NCI-H345 treated with DMSO at 0.1 percent for 48 hours (cell line): ENCODE results near the gene TRIP10.
"Not testable (repeated sequence)": the region's sequence is repeated elsewhere in the genome, so short reads cannot be mapped to it uniquely, and the experiment has no call there.

Experiments
- DNase-seq: peaks from one replicate; lab custom pipeline; 2025; ENCODE audit not compliant: unreplicated experiment; lab: John Stamatoyannopoulos, UW

Gene TRIP10

GRCh38 chr19:6739390-6739882 is at the start of gene TRIP10:
Gene TRIP10, plus strand, starts transcription at chr19:6739680. Its CDS starts 82 bp downstream, at chr19:6739762.
- DNase-seq: peak; percentile 30

- DNase-seq: no peak
Measured at GRCh38 chr19:6690160-6690885, 49.2 kb upstream of the TRIP10 start.

GRCh38 chr19:6691342-6691741 is 48.1 kb upstream of the TRIP10 start:
- DNase-seq: no peak

- DNase-seq: no peak
Measured at GRCh38 chr19:6692027-6692426, 47.5 kb upstream of the TRIP10 start.

- DNase-seq: no peak
Measured at GRCh38 chr19:6693056-6693471, 46.4 kb upstream of the TRIP10 start.

GRCh38 chr19:6693681-6694080 is 45.8 kb upstream of the TRIP10 start:
- no peak for DNase-seq

GRCh38 chr19:6694147-6694815 is 45.2 kb upstream of the TRIP10 start:
- DNase-seq: no peak

GRCh38 chr19:6696239-6696820 is 43.1 kb upstream of the TRIP10 start:
- no peak for DNase-seq

GRCh38 chr19:6697291-6697690 is 42.2 kb upstream of the TRIP10 start:
- no peak for DNase-seq

- no peak for DNase-seq
Measured at GRCh38 chr19:6699935-6700334, 39.5 kb upstream of the TRIP10 start.

GRCh38 chr19:6700586-6701316 is 38.7 kb upstream of the TRIP10 start:
- DNase-seq: no peak

GRCh38 chr19:6705931-6706632 is 33.4 kb upstream of the TRIP10 start:
- no peak for DNase-seq

GRCh38 chr19:6706633-6706958 is 32.9 kb upstream of the TRIP10 start:
- no peak for DNase-seq

GRCh38 chr19:6707011-6707657 is 32.3 kb upstream of the TRIP10 start:
- DNase-seq: no peak

GRCh38 chr19:6707658-6708018 is 31.8 kb upstream of the TRIP10 start:
- DNase-seq: no peak

- DNase-seq: no peak
Measured at GRCh38 chr19:6708346-6708745, 31.1 kb upstream of the TRIP10 start.

- not testable (repeated sequence) for DNase-seq
Measured at GRCh38 chr19:6708913-6709312, 30.6 kb upstream of the TRIP10 start.

GRCh38 chr19:6709549-6709948 is 29.9 kb upstream of the TRIP10 start:
- DNase-seq: no peak

- no peak for DNase-seq
Measured at GRCh38 chr19:6710273-6711077, 29.0 kb upstream of the TRIP10 start.

GRCh38 chr19:6711078-6711361 is 28.5 kb upstream of the TRIP10 start:
- DNase-seq: no peak
